ENCODE data around the gene GABRD. TPM values are rescaled to one million over a fixed set of nuclear protein-coding genes. Genes with fewer than 3 reads are reported as not detected.

The GABRD gene
- total and polyA plus RNA-seq, 2 experiments from 2014 or later: 2.1 to 5.1 TPM

DNA sequence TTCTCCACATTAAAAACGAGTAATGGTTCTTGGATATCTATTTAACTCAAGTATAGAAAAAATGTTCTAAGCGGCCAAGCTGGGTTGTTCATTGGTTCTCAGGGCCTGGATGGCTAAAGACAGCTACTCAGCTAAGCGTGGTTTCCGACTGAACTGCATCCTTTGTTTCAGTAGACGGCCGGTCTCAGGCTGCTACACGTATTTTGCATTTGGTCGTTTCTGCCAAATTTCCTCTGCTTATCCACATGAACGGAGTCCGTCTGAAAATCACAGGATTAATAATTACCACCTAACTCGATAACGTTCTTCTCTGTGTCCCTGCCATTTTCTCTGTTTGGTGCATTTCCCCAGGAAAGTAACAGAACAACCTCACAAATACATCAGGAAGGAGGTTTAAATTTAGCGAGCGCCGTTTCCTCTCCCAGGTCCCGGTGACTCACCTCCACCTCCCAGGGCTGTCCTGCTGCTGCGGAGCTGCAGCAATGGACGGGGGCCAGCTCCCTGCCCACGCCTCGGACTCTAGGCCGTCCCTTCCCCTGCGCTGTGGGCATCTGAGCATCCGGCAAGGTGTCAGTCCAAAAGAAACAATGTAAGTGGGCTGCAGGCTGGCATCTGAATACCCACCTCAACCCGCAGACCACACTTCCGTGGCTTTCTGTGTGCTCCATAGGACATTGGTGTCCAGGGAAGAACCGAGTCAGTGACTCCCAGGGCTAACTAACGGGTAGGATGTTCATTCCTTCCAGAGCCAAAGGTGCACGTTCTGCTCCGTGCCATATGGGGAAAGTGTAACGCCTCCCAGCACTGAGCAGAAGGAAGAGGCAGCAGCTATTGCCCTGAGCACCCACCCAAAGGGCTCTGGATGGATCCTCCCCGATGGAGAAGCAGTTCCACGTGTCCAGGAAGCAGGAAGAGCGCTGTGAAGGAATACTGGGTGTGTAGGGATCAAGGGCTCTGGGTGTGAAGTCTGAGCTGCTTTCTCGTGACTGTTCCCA, 4.1 kb upstream of the GABRD start:
- DNase-seq (ENCODE audit: low spot score) (no peak), ATAC-seq (no peak)
- Mint-ChIP-seq H3K4me1 (peaks cover 9% of the 10 kb centered on the region), H3K9me3 (no peaks in the 10 kb centered on the region), H3K27ac (no peak overlapping the region), H3K4me3 (no peak overlapping the region), H3K36me3 (ENCODE audit: low read depth) (no peaks in the 10 kb centered on the region), H3K27me3 (ENCODE audit: insufficient read depth, low read depth, poor library complexity) (peaks cover 26% of the 10 kb centered on the region)
- Histone ChIP-seq H3K79me2 (replicated peaks; ENCODE audit: insufficient read depth) (no peaks in the 10 kb centered on the region), H3K27ac (ENCODE audit: low read depth) (no peak overlapping the region), H3K36me3 (ENCODE audit: insufficient read depth) (no peaks in the 10 kb centered on the region), H3K4me3 (no peak overlapping the region), H4K20me1 (replicated peaks; ENCODE audit: insufficient read depth) (no peaks in the 10 kb centered on the region), H3K4me2 (no peak overlapping the region), H3K9me2 (ENCODE audit: insufficient read depth) (no peaks in the 10 kb centered on the region), H3K27me3 (ENCODE audit: insufficient read depth) (peaks cover 4% of the 10 kb centered on the region), H3K4me1 (ENCODE audit: insufficient read depth) (peaks cover 8% of the 10 kb centered on the region; the same call in 1 of the 2 replicates), H3F3A (replicated peaks; ENCODE audit: low read depth) (peaks cover 7% of the 10 kb centered on the region; the same call in 1 of the 2 replicates), H2AFZ (0 out of 2 replicates have a peak overlapping the region, but pooled peaks have one; percentile 3)
- TF ChIP-seq ZNF114 (CRISPR knock-in tag; IDR thresholded peaks at IDR 0.05): no peak
- TF ChIP-seq NANOG (IDR thresholded peaks at IDR 0.05; ENCODE audit: borderline replicate concordance): no peak
- no peak for TF ChIP-seq ZNF331 (CRISPR knock-in tag; IDR thresholded peaks at IDR 0.05; ENCODE audit: low read depth)
- no peak for TF ChIP-seq EZH2phosphoT487 (IDR thresholded peaks at IDR 0.05; ENCODE audit: unreplicated experiment)
- TF ChIP-seq, protein P1, sequence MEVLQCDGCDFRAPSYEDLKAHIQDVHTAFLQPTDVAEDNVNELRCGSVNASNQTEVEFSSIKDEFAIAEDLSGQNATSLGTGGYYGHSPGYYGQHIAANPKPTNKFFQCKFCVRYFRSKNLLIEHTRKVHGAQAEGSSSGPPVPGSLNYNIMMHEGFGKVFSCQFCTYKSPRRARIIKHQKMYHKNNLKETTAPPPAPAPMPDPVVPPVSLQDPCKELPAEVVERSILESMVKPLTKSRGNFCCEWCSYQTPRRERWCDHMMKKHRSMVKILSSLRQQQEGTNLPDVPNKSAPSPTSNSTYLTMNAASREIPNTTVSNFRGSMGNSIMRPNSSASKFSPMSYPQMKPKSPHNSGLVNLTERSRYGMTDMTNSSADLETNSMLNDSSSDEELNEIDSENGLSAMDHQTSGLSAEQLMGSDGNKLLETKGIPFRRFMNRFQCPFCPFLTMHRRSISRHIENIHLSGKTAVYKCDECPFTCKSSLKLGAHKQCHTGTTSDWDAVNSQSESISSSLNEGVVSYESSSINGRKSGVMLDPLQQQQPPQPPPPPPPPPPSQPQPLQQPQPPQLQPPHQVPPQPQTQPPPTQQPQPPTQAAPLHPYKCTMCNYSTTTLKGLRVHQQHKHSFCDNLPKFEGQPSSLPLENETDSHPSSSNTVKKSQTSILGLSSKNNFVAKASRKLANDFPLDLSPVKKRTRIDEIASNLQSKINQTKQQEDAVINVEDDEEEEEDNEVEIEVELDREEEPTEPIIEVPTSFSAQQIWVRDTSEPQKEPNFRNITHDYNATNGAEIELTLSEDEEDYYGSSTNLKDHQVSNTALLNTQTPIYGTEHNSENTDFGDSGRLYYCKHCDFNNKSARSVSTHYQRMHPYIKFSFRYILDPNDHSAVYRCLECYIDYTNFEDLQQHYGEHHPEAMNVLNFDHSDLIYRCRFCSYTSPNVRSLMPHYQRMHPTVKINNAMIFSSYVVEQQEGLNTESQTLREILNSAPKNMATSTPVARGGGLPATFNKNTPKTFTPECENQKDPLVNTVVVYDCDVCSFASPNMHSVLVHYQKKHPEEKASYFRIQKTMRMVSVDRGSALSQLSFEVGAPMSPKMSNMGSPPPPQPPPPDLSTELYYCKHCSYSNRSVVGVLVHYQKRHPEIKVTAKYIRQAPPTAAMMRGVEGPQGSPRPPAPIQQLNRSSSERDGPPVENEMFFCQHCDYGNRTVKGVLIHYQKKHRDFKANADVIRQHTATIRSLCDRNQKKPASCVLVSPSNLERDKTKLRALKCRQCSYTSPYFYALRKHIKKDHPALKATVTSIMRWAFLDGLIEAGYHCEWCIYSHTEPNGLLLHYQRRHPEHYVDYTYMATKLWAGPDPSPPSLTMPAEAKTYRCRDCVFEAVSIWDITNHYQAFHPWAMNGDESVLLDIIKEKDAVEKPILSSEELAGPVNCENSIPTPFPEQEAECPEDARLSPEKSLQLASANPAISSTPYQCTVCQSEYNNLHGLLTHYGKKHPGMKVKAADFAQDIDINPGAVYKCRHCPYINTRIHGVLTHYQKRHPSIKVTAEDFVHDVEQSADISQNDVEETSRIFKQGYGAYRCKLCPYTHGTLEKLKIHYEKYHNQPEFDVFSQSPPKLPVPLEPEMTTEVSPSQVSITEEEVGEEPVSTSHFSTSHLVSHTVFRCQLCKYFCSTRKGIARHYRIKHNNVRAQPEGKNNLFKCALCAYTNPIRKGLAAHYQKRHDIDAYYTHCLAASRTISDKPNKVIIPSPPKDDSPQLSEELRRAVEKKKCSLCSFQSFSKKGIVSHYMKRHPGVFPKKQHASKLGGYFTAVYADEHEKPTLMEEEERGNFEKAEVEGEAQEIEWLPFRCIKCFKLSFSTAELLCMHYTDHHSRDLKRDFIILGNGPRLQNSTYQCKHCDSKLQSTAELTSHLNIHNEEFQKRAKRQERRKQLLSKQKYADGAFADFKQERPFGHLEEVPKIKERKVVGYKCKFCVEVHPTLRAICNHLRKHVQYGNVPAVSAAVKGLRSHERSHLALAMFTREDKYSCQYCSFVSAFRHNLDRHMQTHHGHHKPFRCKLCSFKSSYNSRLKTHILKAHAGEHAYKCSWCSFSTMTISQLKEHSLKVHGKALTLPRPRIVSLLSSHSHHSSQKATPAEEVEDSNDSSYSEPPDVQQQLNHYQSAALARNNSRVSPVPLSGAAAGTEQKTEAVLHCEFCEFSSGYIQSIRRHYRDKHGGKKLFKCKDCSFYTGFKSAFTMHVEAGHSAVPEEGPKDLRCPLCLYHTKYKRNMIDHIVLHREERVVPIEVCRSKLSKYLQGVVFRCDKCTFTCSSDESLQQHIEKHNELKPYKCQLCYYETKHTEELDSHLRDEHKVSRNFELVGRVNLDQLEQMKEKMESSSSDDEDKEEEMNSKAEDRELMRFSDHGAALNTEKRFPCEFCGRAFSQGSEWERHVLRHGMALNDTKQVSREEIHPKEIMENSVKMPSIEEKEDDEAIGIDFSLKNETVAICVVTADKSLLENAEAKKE (CRISPR knock-in tag; IDR thresholded peaks at IDR 0.05): no peak
- no peak for TF ChIP-seq STAT1 (IDR thresholded peaks at IDR 0.05; ENCODE audit: unreplicated experiment)
- no peak for TF ChIP-seq CREB1 (CRISPR knock-in tag; IDR thresholded peaks at IDR 0.05; ENCODE audit: low read depth)
- no peak for TF ChIP-seq JUNB (IDR thresholded peaks at IDR 0.05; ENCODE audit: unreplicated experiment)
- no peak for TF ChIP-seq POLR2AphosphoS5 (IDR thresholded peaks at IDR 0.05; ENCODE audit: low read depth)
- TF ChIP-seq, protein P2, sequence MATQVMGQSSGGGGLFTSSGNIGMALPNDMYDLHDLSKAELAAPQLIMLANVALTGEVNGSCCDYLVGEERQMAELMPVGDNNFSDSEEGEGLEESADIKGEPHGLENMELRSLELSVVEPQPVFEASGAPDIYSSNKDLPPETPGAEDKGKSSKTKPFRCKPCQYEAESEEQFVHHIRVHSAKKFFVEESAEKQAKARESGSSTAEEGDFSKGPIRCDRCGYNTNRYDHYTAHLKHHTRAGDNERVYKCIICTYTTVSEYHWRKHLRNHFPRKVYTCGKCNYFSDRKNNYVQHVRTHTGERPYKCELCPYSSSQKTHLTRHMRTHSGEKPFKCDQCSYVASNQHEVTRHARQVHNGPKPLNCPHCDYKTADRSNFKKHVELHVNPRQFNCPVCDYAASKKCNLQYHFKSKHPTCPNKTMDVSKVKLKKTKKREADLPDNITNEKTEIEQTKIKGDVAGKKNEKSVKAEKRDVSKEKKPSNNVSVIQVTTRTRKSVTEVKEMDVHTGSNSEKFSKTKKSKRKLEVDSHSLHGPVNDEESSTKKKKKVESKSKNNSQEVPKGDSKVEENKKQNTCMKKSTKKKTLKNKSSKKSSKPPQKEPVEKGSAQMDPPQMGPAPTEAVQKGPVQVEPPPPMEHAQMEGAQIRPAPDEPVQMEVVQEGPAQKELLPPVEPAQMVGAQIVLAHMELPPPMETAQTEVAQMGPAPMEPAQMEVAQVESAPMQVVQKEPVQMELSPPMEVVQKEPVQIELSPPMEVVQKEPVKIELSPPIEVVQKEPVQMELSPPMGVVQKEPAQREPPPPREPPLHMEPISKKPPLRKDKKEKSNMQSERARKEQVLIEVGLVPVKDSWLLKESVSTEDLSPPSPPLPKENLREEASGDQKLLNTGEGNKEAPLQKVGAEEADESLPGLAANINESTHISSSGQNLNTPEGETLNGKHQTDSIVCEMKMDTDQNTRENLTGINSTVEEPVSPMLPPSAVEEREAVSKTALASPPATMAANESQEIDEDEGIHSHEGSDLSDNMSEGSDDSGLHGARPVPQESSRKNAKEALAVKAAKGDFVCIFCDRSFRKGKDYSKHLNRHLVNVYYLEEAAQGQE (IDR thresholded peaks at IDR 0.05; ENCODE audit: unreplicated experiment): no peak
- TF ChIP-seq, protein P3, sequence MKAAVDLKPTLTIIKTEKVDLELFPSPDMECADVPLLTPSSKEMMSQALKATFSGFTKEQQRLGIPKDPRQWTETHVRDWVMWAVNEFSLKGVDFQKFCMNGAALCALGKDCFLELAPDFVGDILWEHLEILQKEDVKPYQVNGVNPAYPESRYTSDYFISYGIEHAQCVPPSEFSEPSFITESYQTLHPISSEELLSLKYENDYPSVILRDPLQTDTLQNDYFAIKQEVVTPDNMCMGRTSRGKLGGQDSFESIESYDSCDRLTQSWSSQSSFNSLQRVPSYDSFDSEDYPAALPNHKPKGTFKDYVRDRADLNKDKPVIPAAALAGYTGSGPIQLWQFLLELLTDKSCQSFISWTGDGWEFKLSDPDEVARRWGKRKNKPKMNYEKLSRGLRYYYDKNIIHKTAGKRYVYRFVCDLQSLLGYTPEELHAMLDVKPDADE (IDR thresholded peaks at IDR 0.05): no peak
- TF ChIP-seq, protein P4, sequence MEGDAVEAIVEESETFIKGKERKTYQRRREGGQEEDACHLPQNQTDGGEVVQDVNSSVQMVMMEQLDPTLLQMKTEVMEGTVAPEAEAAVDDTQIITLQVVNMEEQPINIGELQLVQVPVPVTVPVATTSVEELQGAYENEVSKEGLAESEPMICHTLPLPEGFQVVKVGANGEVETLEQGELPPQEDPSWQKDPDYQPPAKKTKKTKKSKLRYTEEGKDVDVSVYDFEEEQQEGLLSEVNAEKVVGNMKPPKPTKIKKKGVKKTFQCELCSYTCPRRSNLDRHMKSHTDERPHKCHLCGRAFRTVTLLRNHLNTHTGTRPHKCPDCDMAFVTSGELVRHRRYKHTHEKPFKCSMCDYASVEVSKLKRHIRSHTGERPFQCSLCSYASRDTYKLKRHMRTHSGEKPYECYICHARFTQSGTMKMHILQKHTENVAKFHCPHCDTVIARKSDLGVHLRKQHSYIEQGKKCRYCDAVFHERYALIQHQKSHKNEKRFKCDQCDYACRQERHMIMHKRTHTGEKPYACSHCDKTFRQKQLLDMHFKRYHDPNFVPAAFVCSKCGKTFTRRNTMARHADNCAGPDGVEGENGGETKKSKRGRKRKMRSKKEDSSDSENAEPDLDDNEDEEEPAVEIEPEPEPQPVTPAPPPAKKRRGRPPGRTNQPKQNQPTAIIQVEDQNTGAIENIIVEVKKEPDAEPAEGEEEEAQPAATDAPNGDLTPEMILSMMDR (conservative IDR thresholded peaks at IDR 0.05; ENCODE audit: low read depth in 2 of 2): no peak
- TF ChIP-seq EZH2 (IDR thresholded peaks at IDR 0.05; ENCODE audit: low read depth, unreplicated experiment): no peak
